Subcutaneous adipose tissue (tissue), 4 donors: Measurements from ENCODE around the gene YPEL3. TPM values are rescaled to one million over a fixed set of nuclear protein-coding genes. Genes with fewer than 3 reads are reported as not detected.

Experiments used
- total RNA-seq, 4 donors: library from RNA; depleted of rRNA; stranded (reverse); fragments of >200 nt; gene quantifications; one replicate each; pipeline ENCODE4 v1.1.0, GENCODE V29; 2016
- TF ChIP-seq, protein P1 (sequence below): fragments of 450-650 bp; IDR thresholded peaks from one replicate; pipeline ENCODE4 v1.5.1; 2016; ENCODE audit warnings: low read depth, mild to moderate bottlenecking, control low read depth, antibody characterized with exemption, moderate library complexity

The YPEL3 gene
- total RNA-seq, 4 donors from 2014 or later = 54.8 to 105 (median 96.5) TPM

DNA sequence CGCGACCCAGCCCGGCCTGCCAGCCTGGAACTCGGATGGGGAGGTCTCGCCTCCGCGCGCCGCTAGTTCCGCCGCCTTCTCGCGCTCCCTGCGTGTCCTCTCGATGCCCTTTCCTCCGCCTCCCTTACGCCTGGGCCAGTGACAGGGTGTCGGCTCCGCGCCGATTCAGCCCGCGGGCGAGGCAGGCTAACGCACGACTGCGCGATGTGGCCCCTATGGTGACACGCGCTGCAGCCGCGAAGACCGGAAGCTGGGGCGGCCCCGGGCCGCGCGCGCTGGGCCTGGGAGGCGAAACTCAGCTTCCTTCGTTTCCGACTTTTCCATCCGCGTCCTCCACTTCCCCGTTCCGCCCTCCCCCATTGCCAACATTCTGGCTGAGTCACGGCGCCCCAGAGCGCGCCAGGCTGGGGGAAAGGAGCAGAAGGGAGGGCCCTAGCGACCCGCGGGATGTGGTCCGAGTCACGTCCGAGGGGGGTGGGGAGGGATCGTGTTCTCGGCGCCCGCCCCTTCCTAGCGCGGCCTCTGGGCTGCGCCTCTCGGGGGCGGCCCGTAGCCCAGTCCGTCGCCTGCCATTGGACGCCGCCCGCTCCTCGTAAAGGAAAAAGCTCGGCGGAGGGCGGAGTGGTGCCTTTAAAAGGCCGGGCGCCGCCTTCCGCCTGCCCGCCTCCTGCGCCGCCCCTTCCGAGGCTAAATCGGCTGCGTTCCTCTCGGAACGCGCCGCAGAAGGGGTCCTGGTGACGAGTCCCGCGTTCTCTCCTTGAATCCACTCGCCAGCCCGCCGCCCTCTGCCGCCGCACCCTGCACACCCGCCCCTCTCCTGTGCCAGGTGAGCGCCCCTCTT, 30.7 kb downstream of the YPEL3 start, which contains the start of gene ALDOA:
TSS of gene ALDOA (plus strand) at position 659 of the 841 bp plus-strand sequence. CDS start 1,138 bp downstream, outside the sequence.
- TF ChIP-seq, protein P1, sequence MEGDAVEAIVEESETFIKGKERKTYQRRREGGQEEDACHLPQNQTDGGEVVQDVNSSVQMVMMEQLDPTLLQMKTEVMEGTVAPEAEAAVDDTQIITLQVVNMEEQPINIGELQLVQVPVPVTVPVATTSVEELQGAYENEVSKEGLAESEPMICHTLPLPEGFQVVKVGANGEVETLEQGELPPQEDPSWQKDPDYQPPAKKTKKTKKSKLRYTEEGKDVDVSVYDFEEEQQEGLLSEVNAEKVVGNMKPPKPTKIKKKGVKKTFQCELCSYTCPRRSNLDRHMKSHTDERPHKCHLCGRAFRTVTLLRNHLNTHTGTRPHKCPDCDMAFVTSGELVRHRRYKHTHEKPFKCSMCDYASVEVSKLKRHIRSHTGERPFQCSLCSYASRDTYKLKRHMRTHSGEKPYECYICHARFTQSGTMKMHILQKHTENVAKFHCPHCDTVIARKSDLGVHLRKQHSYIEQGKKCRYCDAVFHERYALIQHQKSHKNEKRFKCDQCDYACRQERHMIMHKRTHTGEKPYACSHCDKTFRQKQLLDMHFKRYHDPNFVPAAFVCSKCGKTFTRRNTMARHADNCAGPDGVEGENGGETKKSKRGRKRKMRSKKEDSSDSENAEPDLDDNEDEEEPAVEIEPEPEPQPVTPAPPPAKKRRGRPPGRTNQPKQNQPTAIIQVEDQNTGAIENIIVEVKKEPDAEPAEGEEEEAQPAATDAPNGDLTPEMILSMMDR = no peak

DNA sequence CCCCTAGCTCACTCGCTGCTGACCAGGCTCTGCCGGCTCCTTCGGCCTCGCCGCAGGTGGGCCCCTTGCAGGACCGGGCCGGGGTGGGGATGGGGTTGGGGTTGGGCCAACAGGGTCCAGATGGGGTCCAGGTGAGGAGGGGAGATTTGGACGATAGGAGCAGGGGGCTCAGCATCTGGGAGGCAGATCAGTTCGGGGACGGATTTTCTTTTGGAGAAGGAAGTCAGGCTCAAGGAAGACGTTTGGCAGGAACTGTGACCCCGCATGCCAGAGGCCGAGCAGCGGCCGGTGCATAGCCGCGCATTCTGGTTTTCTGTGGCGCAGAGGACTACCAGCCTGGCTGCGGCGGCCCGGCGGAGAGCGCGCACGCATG, 31.3 kb downstream of the YPEL3 start:
- TF ChIP-seq, protein P1 = no peak

DNA sequence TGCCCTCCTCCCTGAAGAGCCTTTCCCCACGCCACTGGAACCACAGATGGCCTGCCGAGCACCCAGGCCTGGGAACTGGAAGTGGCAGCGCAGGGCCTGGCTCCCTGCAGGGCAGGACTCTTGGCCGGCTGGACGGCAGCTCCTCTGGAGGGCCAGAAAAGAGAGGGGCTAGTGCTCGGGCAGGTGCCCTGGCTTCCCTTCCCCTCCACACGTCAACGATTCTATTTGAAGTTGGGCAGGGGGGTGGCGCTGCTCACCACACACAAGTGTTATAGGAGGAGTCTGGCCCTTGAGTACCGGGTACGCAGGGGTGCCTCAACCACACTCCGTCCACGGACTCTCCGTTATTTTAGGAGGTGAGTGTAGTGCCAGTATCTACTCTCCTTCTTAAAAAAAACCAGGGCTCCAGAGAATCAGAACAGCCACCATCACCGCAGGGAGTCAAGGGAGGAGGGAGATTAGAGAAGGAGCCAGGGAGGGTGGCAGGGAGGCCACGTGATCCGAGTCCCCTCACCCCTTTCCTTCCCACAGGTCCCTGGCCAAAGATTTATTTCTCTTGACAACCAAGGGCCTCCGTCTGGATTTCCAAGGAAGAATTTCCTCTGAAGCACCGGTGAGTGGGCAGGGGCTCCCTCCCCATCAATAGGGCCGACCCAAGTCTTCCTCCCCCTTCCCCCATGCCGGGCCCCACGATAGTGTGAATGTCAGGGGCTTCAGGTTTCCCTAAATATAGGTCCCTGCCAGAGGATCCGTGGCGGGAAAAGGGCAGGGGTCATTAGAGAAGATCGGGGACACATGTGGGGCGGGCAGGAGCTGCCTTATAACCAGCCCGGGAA, 31.9 kb downstream of the YPEL3 start:
- TF ChIP-seq, protein P1 = no peak

DNA sequence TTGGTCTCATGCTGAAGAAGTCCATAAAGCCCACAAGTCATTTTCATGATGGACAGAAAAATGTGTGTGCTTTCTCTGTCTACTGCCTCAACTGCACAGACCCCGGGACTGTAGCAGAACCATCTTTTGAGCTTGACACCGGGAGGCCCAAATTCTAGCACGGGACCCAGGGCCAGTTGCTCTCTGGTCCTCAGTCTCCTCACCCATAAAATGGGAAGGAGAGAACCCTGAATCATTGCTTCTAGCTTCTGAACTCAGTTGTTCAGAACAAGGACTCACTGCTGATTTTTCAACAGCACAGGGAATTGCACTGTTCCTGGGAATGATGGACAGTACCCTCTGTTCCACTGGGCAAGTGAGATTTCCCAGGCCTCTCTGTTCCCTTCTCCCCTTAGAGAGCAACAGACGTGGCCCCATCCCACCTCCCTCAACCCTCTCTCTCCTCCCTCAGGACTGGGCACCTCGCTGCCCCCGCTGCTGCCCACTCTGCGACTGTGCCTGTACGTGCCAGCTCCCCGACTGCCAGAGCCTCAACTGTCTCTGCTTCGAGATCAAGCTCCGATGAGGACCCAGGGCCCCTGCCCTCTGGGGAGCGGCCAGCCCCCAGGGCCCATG, 32.6 kb downstream of the YPEL3 start:
- TF ChIP-seq, protein P1 = no peak

DNA sequence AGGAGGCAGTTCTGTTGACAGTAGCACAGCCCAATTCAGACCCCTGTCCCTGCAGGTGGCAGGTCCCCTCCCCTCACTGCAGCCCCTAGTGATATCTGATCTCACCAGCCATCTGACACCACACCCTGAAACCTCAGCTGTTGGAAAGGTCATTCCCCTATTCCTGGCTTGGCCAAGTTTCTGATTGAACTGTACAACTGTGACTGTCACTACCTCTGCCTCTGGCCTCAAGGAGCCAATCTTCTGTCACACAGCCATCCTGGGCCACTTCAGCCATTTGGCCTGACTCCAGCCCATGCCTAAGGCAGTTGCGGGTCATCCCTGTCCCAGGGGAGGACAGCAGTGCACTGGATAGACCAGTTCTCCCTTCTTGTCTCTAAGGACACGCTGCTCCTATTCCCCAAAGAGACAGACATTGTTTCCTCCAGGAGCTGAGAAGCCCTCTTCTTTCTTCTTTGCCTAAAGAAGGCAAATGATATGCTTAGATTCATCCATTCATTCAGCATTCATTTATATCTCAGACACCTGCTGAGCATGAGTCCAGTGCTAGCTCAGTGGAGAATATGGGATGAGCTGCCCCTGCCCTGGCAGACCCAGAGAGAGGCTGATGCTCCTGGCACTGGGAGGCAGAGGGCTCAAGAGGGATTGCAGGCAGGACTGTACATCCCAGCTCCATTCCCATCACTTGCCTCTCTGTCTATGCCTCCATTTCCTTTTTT, 35.0 kb downstream of the YPEL3 start:
- TF ChIP-seq, protein P1 = no peak

DNA sequence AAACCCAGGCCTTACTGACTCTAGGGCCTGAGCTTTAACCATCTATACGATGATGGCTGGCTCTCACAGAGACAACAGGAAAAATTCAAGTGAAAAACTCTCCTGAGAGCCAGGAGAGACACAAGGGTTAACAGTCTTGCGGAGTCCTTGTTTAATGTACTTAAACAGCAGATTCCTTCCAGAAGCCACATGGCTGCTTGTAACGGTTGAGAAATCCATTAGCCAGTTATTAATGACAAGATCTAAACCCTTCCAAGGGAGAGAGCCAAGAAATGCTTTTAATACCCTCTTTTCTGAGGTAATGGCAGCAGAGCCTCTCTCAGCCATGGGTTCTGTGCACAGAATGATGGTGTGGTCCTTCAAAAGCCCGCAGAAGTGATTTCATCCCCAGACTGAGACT, 35.7 kb downstream of the YPEL3 start:
- TF ChIP-seq, protein P1 = no peak
